Hepatocyte (in vitro differentiated cells): ENCODE results near the gene HSPB8. TPM values are rescaled to one million over a fixed set of nuclear protein-coding genes. Genes with fewer than 3 reads are reported as not detected.

ENCODE experiments used
- DNase-seq: peaks from one replicate; pipeline ENCODE4 v3.0.0-alpha.2; 2016; ENCODE audit warnings: low spot score
- H2AFZ ChIP-seq: fragments of 200-600 bp; sonication (generic); 2 replicates; pipeline ENCODE4 v1.6.0; 2016; ENCODE audit warnings: antibody characterized with exemption, mild to moderate bottlenecking
- H3K27ac ChIP-seq: fragments of 200-600 bp; sonication (generic); 2 replicates; pipeline ENCODE4 v1.5.1; 2016; ENCODE audit warnings: mild to moderate bottlenecking
- H3K27me3 ChIP-seq: fragments of 200-600 bp; sonication (generic); 2 replicates; pipeline ENCODE4 v1.6.1; 2016
- H3K36me3 ChIP-seq: fragments of 200-600 bp; sonication (generic); replicated peaks from 2 replicates; pipeline ENCODE4 v1.5.1; 2016; ENCODE audit warnings: low read depth; ENCODE audit not compliant: insufficient read depth
- H3K4me1 ChIP-seq: fragments of 200-600 bp; sonication (generic); 2 replicates; pipeline ENCODE4 v1.5.1; 2016; ENCODE audit warnings: mild to moderate bottlenecking, moderate library complexity; ENCODE audit not compliant: insufficient read depth
- H3K4me2 ChIP-seq: fragments of 200-600 bp; sonication (generic); 2 replicates; pipeline ENCODE4 v1.6.0; 2016
- H3K4me3 ChIP-seq: fragments of 200-600 bp; sonication (generic); 2 replicates; pipeline ENCODE4 v1.5.1; 2016; ENCODE audit warnings: mild to moderate bottlenecking
- H3K79me2 ChIP-seq: fragments of 200-600 bp; sonication (generic); 2 replicates; pipeline ENCODE4 v1.6.0; 2017; ENCODE audit warnings: mild to moderate bottlenecking
- H3K9me2 ChIP-seq: fragments of 200-600 bp; sonication (generic); replicated peaks from 2 replicates; pipeline ENCODE4 v1.6.0; 2017; ENCODE audit warnings: mild to moderate bottlenecking; ENCODE audit not compliant: insufficient read depth
- H3K9me3 ChIP-seq: fragments of 200-600 bp; sonication (generic); 2 replicates; pipeline ENCODE4 v1.5.1; 2016; ENCODE audit warnings: low read depth, mild to moderate bottlenecking
- H4K20me1 ChIP-seq: fragments of 200-600 bp; sonication (generic); 2 replicates; pipeline ENCODE4 v1.6.0; 2016; ENCODE audit warnings: mild to moderate bottlenecking; ENCODE audit not compliant: insufficient read depth, poor library complexity, severe bottlenecking
- CTCF ChIP-seq: fragments of 200-600 bp; sonication (generic); IDR thresholded peaks from 2 replicates; pipeline ENCODE4 v1.5.1; 2016; ENCODE audit warnings: antibody characterized with exemption, mild to moderate bottlenecking; ENCODE audit not compliant: poor library complexity
- EZH2 ChIP-seq: fragments of 200-600 bp; sonication (generic); IDR thresholded peaks from 2 replicates; pipeline ENCODE4 v1.6.1; 2016; ENCODE audit warnings: antibody characterized with exemption, mild to moderate bottlenecking, borderline replicate concordance
- EZH2phosphoT487 ChIP-seq: fragments of 200-600 bp; sonication (generic); IDR thresholded peaks from one replicate; pipeline ENCODE4 v1.6.1; 2018; ENCODE audit warnings: antibody characterized with exemption, mild to moderate bottlenecking, low read depth, moderate library complexity; ENCODE audit not compliant: unreplicated experiment, severe bottlenecking
- WGBS: methylation state at CpG from one replicate; pipeline ENCODE4 v1.1.6; 2016; ENCODE audit warnings: low lambda C conversion rate; ENCODE audit errors: missing lambda C conversion rate; 5-methylcytosine and 5-hydroxymethylcytosine counted together
- polyA plus RNA-seq: library from polyadenylated mRNA; unstranded; fragments of >200 nt; fragmentation: Nextera tagmentation; extraction: Ambion mirVana; gene quantifications from 2 replicates; pipeline ENCODE4 v1.2.1, GENCODE V29; 2016
- total RNA-seq: library from RNA; depleted of rRNA; stranded (reverse); fragments of >200 nt; gene quantifications from 2 replicates; pipeline ENCODE4 v1.2.3, GENCODE V29; 2014

Gene HSPB8
- total and polyA plus RNA-seq, 2 experiments from 2014 or later, result 28.5 to 39.7 TPM

- H3K36me3 ChIP-seq, result no peaks in the 10 kb centered on the region
- H4K20me1 ChIP-seq, result no peaks in the 10 kb centered on the region
- no peaks in the 10 kb centered on the region for H3K4me1 ChIP-seq
- H3K27ac ChIP-seq, result no peak overlapping the region
- H2AFZ ChIP-seq, result no peak overlapping the region
- no peaks in the 10 kb centered on the region for H3K9me3 ChIP-seq
- no peak for DNase-seq
- H3K4me2 ChIP-seq, result no peak overlapping the region
- no peak for TF ChIP-seq EZH2
- peak; percentile 36 for TF ChIP-seq CTCF
- no peaks in the 10 kb centered on the region for H3K9me2 ChIP-seq
- no peak overlapping the region for H3K4me3 ChIP-seq
- no peaks in the 10 kb centered on the region for H3K27me3 ChIP-seq
- H3K79me2 ChIP-seq, result no peaks in the 10 kb centered on the region
- 76% methylated on average over 9 of the region's 9 CpGs for WGBS
These were observed 56.5 kb downstream of the HSPB8 start for GRCh38 chr12:119235197-119235751.

DNA sequence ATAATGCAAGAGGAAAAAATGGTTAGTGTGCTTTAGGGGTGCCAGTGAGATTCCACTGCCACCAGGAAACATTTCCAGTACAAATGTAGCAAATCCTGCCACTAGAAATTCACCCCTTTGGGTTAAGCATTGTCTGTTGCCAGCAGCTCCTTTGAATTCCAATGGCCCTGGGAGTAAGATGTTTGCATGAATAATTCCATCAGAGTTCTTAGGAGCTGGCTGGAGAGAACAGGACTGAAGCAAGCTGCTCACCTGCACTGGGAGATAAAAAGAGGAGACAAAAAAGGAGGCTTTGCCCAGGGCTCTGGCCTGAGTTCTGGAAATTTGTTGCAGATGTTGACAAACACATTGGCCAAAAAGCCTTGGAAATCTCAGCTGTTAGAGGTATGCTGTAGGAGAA, 57.6 kb downstream of the HSPB8 start:
- H3K4me2 ChIP-seq, result no peak overlapping the region
- TF ChIP-seq CTCF (no peak), EZH2phosphoT487 (no peak), EZH2 (no peak)
- H3K27ac ChIP-seq, result no peak overlapping the region

DNA sequence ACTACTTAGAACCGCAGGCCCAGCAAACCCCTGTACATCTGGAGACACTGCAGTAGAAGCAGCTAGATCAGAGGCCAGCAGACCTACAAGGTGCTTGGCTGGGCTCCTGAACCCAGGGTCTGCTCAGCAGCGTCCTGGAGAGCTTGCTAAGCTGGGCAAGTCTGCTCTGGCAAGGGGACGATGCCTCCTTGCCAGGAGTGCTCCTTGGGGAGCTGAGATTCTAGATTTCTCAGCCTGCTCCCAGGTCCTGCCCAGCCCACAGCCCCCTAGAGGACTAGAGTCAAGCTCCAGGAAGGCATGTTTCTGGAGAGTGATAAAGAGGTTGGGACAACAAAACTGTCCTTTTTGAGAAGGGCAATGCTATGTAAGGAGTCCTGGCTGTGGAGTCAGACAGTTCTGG, 60.3 kb downstream of the HSPB8 start:
- Histone ChIP-seq H4K20me1 (no peaks in the 10 kb centered on the region), H3K27me3 (no peaks in the 10 kb centered on the region), H3K9me2 (no peaks in the 10 kb centered on the region), H2AFZ (no peak overlapping the region), H3K27ac (no peak overlapping the region), H3K9me3 (no peaks in the 10 kb centered on the region), H3K36me3 (no peaks in the 10 kb centered on the region), H3K4me2 (no peak overlapping the region), H3K4me1 (no peaks in the 10 kb centered on the region), H3K79me2 (no peaks in the 10 kb centered on the region), H3K4me3 (no peak overlapping the region)
- no peak for DNase-seq
- WGBS, result 69% methylated on average over 3 of the region's 3 CpGs
- TF ChIP-seq EZH2 (no peak), CTCF (no peak), EZH2phosphoT487 (no peak)

More for the DNA sequence above, 57.6 kb downstream of the HSPB8 start:
- no peak overlapping the region for H3K4me3 ChIP-seq
- H3K79me2 ChIP-seq, result no peaks in the 10 kb centered on the region
- H2AFZ ChIP-seq, result no peak overlapping the region
- no peaks in the 10 kb centered on the region for H3K4me1 ChIP-seq
- H3K9me3 ChIP-seq, result no peaks in the 10 kb centered on the region
- H4K20me1 ChIP-seq, result no peaks in the 10 kb centered on the region
- DNase-seq, result no peak
- no peaks in the 10 kb centered on the region for H3K27me3 ChIP-seq
- H3K9me2 ChIP-seq, result no peaks in the 10 kb centered on the region
- H3K36me3 ChIP-seq, result no peaks in the 10 kb centered on the region

DNA sequence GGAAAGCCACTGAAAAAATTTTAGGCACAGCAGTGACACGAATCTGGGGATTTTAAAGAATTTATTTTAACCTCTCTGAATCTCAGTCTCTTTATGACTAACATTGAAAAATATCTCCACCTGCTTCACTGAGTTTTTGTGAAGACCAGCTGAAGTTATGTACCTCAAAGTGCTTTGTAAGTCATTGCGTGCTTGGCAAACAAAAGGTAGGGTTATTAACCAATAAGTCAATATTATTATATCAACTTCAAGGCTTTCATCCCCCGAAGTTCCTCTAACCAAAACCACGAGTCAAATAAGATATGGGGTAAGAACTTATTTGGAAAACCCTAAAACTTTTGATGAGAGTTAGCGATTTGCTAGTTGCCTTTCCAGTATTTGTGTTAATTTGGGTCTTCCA, 62.3 kb downstream of the HSPB8 start:
- no peaks in the 10 kb centered on the region for H3K79me2 ChIP-seq
- H2AFZ ChIP-seq, result no peak overlapping the region
- TF ChIP-seq EZH2phosphoT487 (no peak), CTCF (no peak), EZH2 (no peak)
- no peaks in the 10 kb centered on the region for H3K9me3 ChIP-seq
- no peak overlapping the region for H3K4me2 ChIP-seq
- no peaks in the 10 kb centered on the region for H3K36me3 ChIP-seq
- DNase-seq, result no peak
- WGBS, result 47% methylated on average over 5 of the region's 5 CpGs
- H4K20me1 ChIP-seq, result no peaks in the 10 kb centered on the region
- no peak overlapping the region for H3K27ac ChIP-seq
- H3K9me2 ChIP-seq, result no peaks in the 10 kb centered on the region
- no peak overlapping the region for H3K4me3 ChIP-seq
- H3K27me3 ChIP-seq, result no peaks in the 10 kb centered on the region
- H3K4me1 ChIP-seq, result no peaks in the 10 kb centered on the region
